ENCODE data around the gene AQP4.

AQP4 gene

DNA sequence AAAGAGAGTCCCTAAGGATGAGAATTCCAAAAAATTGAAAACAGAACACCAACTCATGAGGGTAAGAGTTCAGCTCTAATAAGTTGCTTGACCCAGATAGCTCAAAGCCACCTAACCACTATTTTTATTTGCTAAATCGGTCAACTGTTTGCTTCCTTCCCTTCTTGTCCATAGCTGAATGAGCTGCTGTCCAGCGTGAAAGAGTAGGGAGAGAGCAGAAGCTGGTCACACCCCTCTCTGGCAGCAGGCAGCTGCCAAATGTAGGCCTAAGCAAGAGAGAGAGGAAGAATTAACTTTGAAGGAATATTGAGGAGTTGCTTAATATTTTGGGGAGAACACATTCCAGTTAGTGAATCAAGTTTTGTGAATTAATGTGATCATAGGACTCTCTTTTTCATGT, 25.9 kb downstream of the AQP4 start:
- DNase-seq (ENCODE audit: low spot score): no peak

DNA sequence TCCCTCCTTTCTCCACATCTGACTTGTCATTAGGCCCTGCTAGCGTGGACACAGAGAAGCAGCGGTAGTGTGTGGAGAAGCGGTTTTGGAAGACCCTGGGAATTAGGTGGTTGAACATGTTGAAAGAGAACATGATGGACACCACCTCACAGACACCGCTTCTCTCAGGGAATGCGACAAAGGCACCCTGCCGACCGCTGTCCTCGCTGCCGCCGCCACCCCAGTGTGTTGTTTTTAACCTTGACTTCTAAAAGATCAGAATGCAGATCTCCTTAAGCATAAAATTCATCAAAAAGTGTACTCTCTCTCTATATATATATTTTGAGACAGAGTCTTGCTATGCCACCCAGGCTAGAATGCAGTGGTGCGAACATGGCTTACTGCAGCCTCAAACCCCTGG, 33.2 kb downstream of the AQP4 start:
- DNase-seq (ENCODE audit: low spot score): no peak

DNA sequence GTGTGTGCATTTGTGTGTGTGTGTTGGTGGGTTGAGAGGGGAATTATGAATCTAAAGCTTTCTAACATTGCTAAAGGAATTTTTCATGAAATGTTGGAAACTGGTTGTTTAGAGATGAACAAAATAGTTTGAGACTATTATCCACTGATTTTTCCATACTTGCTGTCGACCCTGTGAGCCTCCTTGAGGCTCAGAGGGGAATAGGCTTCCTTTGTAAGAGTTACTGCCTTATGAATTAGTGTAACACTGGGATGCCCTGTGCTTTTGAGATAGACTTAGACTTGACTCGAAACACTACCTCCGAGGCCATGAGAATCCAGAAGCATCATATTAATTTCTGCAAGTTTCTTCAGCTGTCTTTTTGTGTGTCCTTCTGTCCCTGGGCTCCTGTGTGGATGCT, 37.9 kb downstream of the AQP4 start:
- DNase-seq (ENCODE audit: low spot score): no peak

DNA sequence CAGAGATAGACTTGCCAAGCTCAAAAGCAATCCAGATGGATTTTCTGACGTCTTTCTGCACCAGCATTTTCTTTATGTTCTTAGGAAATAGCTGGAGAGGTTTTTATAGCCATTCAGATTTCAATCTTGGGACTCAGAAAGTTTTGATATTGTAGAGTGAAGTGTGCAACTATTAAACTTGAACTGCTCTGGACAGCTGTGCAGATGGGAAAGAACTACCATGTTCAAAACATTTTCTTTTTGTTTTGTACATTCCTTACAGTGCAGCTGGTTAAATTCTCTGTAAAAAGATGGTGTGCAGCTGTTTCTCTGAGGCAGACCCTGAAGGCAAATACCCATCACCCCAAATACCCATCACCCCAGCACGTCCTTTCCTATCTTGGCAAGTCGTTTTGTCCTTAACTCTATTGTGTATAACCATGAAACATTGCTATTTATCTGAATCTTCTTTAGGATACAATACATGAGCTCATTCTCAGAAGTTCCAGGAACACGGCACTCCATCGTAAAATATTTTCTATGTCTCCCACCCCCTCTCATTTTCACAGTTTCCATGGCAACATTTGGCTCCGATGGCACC, 38.8 kb downstream of the AQP4 start:
- DNase-seq (ENCODE audit: low spot score): no peak

DNA sequence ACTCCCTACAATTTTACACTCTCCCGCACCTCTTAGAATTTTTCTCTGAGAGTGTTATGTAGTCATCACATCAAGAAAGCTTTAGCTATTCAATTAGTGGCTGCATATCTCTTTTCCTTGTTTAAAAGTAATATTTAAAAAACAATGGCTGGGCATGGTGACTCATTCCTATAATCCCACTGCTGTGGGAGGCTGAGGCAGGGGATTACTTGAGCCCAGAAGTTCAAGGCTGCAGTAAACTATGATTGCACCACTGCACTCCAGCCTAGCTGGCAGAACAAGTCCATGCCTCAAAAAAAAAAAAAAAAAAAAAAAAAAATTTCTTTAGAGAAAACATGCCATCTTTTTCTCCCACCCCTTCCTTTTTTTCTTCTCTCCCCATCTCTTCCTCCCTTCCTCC, 44.3 kb downstream of the AQP4 start:
- DNase-seq (ENCODE audit: low spot score): no peak

DNA sequence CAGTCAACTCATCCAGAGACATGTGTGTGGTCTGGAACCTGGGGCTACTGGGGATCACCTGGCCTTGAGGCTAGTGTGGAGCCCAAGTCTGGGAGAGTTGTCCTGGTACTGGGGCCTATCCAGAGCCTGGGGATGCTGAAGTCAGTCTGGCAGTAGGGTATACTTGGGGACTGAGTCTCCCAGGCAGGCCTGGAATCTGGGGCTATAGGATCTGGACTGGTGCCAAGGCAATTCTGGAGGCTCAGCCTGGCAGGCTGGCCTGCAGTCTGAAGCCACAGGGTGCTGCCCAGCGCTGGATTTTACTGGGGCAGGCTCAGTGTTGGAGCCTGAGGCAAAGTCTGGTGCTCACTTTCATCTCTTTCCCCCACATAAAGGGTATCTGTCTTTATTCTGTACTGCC, 46.5 kb downstream of the AQP4 start:
- no peak for DNase-seq (ENCODE audit: low spot score)

DNA sequence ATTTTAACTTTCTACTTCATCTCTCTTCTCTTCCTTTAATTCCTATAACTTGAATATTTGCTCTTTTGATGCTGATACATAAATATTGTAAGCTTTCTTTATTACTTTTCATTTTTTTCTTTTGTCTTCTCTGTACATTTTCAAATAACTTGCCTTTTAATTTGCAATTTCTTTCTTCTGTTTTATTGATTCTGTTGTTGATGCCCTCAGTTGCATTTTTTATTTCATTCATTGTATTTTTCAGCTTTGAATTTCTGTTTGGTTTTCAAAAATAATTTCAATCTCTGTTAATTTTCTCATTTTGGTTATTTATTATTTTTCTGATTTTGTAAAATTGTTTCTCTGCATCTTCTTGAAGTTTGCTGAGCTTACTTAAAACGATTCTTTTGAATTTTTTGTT, 47.0 kb downstream of the AQP4 start:
- no peak for DNase-seq (ENCODE audit: low spot score)

DNA sequence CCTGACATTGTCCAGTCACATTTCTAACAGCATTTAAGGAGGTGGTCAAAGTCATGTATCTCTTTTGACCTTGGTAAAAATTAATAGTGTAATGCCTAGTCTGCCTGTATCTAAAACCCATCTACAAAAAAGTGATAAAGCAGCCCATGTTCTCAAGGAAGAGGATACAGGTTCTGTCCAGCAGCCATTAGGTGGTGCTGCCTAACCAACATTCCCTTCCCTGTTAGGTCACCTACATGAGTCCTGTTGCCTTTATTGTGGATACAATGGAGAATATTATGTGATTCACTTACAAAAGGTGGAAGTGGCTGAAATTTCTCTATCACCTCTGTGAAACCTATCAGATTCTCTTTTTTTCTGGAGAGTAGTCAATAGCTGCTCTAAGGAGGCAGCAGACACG, 52.5 kb downstream of the AQP4 start:
- DNase-seq (ENCODE audit: low spot score): peak; percentile 31

DNA sequence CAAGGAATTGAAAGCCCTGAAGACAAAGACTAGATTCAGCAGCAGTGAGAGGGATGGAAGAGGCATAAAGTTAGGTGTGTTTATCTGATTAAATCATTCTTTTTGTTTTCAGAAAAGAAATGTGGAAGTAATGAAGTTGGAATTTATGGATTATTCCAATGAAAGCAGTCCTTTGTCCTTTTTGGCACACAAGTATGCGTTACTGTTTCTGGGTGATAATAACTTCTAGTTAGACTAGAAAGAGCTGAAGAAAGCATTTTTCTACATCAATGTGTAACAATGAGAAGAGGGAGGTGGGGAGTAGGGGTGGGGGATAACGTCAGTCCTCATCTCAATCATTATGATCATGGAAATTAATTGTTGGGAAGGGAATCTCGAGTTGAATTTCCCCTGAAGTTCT, 53.0 kb downstream of the AQP4 start:
- DNase-seq (ENCODE audit: low spot score): no peak

DNA sequence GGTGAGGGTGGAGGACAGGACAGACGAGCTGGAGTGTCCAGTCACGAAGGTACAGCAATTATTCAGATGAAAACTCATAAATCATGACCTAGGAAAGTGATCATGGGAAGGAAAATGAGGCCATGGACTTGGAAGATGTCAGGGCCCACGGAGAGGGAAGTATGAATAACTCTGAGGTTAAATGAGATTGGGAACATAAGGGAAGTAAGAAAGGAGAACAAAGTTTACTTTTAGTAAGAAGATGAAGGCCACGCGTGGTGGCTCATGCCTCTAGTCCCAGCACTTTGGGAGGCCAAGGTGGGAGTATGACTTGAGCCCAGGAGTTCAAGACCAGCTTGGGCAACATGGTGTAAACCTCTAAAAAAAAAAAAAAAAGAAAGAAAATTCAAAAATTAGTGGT, 56.2 kb downstream of the AQP4 start:
- no peak for DNase-seq (ENCODE audit: low spot score)

DNA sequence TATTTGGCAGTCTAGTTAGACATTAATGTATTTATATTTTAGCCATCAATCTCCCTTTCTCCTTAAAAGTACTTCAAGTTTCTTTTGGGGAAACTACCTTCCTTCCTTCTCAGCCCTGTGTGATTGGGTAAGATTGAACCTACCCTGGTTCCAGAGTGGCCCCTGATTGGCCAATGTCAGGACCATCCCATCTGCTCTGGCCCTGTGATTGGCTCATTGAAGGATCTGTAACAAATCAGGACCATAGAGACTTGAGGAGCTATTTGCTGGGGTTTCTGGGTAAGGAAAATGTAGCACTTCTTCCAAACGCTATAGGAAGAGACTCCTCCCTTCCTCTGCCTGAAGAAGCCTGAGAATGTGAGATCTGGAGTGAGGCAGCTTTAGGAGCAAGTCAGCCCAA, 59.3 kb downstream of the AQP4 start:
- no peak for DNase-seq (ENCODE audit: low spot score)

DNA sequence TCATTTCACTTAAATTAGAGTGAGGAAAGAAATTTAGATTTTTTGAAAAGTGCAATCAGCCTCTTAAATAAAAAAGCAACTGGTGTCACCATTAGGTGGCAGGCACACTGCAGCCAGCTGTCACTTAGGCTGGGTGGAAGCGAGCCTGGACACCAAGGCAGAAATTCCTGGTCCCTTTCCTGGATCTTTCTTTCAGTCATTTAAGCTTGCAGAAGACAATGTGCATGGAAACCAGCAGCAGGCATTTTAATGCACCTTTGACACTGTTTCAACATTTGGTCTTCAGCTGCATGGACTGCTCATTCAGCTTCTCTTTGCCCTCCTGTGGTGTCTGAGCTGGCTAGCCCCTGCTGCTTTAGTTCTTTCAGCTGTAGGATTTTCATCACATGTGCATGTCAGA, 61.0 kb downstream of the AQP4 start:
- no peak for DNase-seq (ENCODE audit: low spot score)

DNA sequence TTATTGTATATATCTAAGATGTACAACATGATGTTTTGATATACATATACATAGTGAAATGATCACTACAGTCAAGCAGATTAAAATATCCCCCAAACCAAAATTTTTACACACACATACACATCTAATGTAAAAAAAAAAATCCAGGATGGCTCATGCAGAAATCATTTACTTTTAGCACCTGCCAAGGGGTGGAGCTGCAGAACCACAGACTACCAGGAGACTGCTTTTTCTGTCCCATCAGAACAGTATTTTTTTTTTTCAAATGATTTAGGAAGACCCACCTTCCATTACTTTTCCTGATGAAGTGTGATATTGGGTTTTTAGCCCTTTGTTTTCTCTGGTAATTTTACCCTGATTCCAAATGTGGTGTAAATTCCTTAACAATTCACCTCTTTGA, 61.9 kb downstream of the AQP4 start:
- DNase-seq (ENCODE audit: low spot score): no peak

DNA sequence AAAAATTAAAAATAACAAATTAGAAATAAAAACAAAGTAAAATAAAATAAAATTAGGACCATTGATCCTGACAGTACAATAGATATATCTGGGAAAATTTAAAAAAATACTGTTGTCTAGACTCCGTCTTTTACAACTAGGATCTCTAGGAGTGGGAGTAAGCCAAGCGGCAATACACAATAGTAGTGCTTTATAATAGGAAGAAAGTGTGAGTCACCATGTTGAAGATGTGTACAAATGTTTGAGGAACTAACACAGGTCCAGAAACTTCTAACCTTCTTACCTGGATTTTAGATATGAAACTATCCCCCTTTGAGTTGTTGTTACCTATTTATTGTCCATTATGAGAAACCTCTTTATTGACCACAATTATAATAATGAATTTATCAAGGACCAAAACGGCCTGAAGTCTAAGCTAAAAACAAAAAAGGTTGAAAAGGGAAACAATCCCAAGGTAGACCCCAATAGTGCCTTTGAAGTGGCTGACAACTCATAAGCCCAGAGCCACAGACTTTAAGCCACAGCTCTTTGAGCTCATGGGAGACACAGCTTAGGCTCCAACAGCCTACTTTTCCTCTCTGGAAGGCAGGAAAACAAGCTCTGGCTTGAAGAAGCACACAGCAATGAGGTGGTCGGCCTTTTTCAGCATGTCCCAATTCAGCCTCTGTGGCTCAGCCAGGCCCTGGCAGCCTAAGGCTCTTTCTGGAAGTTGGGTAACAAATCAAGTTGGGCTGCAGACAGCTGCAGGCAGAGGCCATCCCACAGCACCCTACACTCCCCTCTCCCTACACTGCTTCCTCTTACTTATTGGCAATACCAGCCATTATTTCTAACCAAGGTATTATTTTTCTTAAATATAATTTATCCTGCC, 62.9 kb downstream of the AQP4 start:
- no peak for DNase-seq (ENCODE audit: low spot score)
